Measurements from ENCODE around the gene AIFM2. TPM values are rescaled to one million over a fixed set of nuclear protein-coding genes. Genes with fewer than 3 reads are reported as not detected.
"Not testable (repeated sequence)": the region's sequence is repeated elsewhere in the genome, so short reads cannot be mapped to it uniquely, and the experiment has no call there.

AIFM2 gene
- 3.7 and 5.8 TPM in 2 replicates for total RNA-seq (2012; rRNA removed)

DNA sequence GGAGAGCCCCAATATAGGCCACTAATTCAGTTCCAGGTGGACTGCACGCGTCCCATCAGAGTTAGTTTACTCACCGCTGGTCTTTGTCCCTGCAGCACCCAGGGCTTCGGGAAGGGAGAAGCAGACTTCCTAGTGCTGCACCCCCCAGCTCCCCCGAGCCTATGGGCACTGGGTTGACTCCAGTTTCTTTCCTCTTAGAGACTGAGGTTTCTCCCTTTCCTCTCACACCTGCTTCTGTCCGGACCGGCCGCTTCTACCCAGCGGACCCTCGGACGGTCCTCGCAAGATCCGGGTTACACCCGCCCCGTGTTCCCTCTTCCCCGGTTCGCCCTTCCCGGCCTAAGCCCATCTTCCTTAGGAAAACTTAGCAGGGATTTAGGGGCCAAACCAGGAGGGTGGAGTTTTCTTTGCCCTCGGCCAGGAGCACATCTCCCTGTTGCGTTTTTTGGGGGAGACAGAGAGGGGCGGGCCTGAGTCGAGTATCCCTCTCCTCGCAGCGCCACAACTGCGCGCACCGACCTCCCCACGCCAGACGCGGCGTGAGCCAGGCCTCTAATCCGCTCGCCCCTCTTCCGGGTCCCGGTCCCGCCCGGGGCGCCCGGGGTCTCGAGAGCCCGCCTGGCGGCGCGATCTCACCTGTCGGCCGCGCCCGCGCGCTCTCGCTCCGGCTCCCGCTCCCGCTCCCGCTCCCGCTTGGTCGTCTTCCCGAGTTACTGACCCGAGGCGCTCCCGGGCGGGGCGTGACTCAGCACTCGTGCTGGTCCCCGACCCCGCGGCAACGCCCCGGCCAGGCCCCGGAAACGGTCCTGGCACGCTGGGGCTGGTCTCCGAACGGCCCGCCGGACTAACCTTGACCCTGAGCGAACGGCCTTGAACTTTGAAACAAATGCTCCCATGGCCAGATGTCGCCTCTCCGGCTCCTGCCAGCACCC, at the start of gene AIFM2:
TSS of gene AIFM2 (minus strand) at position 728 of the 932 bp plus-strand sequence. CDS start 8,741 bp downstream, outside the sequence.
- no peaks in the 10 kb centered on the region for H3K9me3 ChIP-seq (replicated peaks; ENCODE audit: low read length)
- peak within 1 kb of the TSS; percentile 98 for H3K4me2 ChIP-seq (ENCODE audit: low read length)
- peak within 1 kb of the TSS; percentile 88 for H3K9ac ChIP-seq (ENCODE audit: low read depth, low read length)

DNA sequence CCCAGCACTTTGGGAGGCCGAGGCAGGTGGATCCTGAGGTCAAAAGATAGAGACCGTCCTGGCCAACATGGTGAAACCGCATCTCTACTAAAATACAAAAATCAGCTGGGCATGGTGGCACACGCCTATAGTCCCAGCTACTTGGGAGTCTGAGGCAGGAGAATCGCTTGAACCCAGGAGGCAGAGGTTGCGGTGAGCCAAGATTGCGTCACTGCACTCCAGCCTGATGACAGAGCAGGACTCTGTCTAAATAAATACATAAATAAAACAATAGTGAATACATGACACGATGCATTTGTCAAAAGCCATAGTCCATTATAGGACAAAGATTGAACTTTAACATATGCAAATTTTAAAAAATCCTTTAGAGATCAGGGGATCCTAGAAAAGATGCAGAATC, 46.6 kb upstream of the AIFM2 start:
- H3K9me3 ChIP-seq (replicated peaks; ENCODE audit: low read length); H3K9ac ChIP-seq (ENCODE audit: low read depth, low read length); H3K4me1 ChIP-seq (ENCODE audit: control insufficient read depth, insufficient read depth, low read length); H3K36me3 ChIP-seq (ENCODE audit: insufficient read depth, low read length); H3K4me2 ChIP-seq (ENCODE audit: low read length); H3K4me3 ChIP-seq (ENCODE audit: low read length): not testable (repeated sequence)
- H3K27me3 ChIP-seq (ENCODE audit: control insufficient read depth, insufficient read depth, low read length) = peaks cover 11% of the 10 kb centered on the region

More for the DNA sequence above, at the start of gene AIFM2:
- Histone ChIP-seq H3K36me3 (ENCODE audit: insufficient read depth, low read length) (peaks cover 8% of the 10 kb centered on the region), H3K4me1 (ENCODE audit: control insufficient read depth, insufficient read depth, low read length) (peaks cover 29% of the 10 kb centered on the region), H3K27me3 (ENCODE audit: control insufficient read depth, insufficient read depth, low read length) (no peaks in the 10 kb centered on the region), H3K4me3 (ENCODE audit: low read length) (peak within 1 kb of the TSS; percentile 89)

GRCh38 chr10:70178139-70178725, 45.6 kb upstream of the AIFM2 start:
- Histone ChIP-seq H3K36me3 (ENCODE audit: insufficient read depth, low read length) (no peaks in the 10 kb centered on the region), H3K4me2 (ENCODE audit: low read length) (no peak overlapping the region), H3K27me3 (ENCODE audit: control insufficient read depth, insufficient read depth, low read length) (peaks cover 6% of the 10 kb centered on the region)

GRCh38 chr10:70176441-70176840, 43.8 kb upstream of the AIFM2 start:
- Histone ChIP-seq H3K9ac (ENCODE audit: low read depth, low read length) (no peak overlapping the region), H3K4me3 (ENCODE audit: low read length) (no peak overlapping the region), H3K4me1 (ENCODE audit: control insufficient read depth, insufficient read depth, low read length) (peaks cover 6% of the 10 kb centered on the region), H3K4me2 (ENCODE audit: low read length) (no peak overlapping the region), H3K9me3 (replicated peaks; ENCODE audit: low read length) (peaks cover 6% of the 10 kb centered on the region), H3K27me3 (ENCODE audit: control insufficient read depth, insufficient read depth, low read length) (no peaks in the 10 kb centered on the region), H3K36me3 (ENCODE audit: insufficient read depth, low read length) (no peaks in the 10 kb centered on the region)

More at GRCh38 chr10:70178139-70178725, 45.6 kb upstream of the AIFM2 start:
- H3K9ac ChIP-seq (ENCODE audit: low read depth, low read length) = no peak overlapping the region
- H3K9me3 ChIP-seq (replicated peaks; ENCODE audit: low read length) = peaks cover 6% of the 10 kb centered on the region
- peaks cover 6% of the 10 kb centered on the region for H3K4me1 ChIP-seq (ENCODE audit: control insufficient read depth, insufficient read depth, low read length)
- no peak overlapping the region for H3K4me3 ChIP-seq (ENCODE audit: low read length)

DNA sequence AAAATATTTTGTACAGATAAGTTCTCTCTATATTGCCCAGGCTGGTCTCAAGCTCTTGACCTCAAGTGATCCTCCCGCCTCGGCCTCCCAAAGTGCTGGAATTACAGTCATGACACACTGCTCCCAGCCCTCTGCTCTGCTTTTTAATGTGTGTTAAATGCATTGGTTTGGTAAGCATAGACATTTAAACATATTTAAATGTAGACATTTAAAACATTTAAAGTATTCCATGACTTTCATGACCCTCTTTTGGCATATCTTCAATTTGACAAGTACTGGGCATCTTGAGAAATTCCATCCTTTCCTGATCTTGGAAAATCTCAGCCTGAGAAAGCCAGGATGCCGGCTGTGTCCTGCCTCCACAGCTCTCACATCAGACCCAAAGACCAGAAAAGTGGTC, 42.9 kb upstream of the AIFM2 start:
- Histone ChIP-seq H3K36me3 (ENCODE audit: insufficient read depth, low read length) (no peaks in the 10 kb centered on the region), H3K27me3 (ENCODE audit: control insufficient read depth, insufficient read depth, low read length) (no peaks in the 10 kb centered on the region), H3K4me2 (ENCODE audit: low read length) (no peak overlapping the region), H3K4me1 (ENCODE audit: control insufficient read depth, insufficient read depth, low read length) (peaks cover 11% of the 10 kb centered on the region), H3K9me3 (replicated peaks; ENCODE audit: low read length) (peaks cover 6% of the 10 kb centered on the region), H3K4me3 (ENCODE audit: low read length) (no peak overlapping the region), H3K9ac (ENCODE audit: low read depth, low read length) (no peak overlapping the region)

DNA sequence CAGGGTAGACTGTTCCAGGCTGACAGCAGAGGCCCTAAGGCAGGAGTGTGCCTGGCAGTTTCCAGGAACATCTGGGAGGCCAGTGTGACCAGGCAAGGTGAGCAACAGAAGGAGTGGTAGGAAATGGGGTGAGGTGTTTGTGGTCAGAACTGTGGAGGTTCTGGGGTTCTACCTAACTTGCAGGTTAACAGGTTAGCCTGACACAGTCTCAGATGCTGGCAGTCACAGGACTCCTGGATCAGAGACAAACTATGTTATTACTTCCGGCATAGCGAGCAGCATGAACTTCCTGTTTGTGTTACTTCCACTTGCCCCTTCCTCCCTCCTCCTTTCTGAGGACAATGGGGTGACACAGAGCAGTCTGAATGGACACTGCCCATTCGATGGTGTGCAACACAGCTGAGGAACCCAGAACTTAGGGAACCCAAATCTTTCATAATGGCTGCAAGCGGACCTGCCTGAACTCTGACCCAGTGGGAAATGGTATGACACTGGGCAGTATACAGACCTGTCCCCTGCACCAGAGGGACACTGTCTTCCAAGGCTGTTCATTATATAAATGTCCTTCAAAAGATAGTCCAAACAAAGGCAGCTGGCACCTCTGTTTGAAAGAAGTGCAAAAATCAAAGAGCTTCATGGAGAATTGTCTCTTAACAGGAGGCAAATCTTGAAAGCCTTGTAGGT, 41.6 kb upstream of the AIFM2 start:
- H3K27me3 ChIP-seq (ENCODE audit: control insufficient read depth, insufficient read depth, low read length) = no peaks in the 10 kb centered on the region
- no peaks in the 10 kb centered on the region for H3K36me3 ChIP-seq (ENCODE audit: insufficient read depth, low read length)
- H3K4me2 ChIP-seq (ENCODE audit: low read length) = no peak overlapping the region
- no peaks in the 10 kb centered on the region for H3K9me3 ChIP-seq (replicated peaks; ENCODE audit: low read length)
- peaks cover 11% of the 10 kb centered on the region for H3K4me1 ChIP-seq (ENCODE audit: control insufficient read depth, insufficient read depth, low read length)
- no peak overlapping the region for H3K9ac ChIP-seq (ENCODE audit: low read depth, low read length)
- no peak overlapping the region for H3K4me3 ChIP-seq (ENCODE audit: low read length)

GRCh38 chr10:70169649-70170364, 37.2 kb upstream of the AIFM2 start:
- Histone ChIP-seq H3K27me3 (ENCODE audit: control insufficient read depth, insufficient read depth, low read length) (no peaks in the 10 kb centered on the region), H3K36me3 (ENCODE audit: insufficient read depth, low read length) (peaks cover 27% of the 10 kb centered on the region), H3K9ac (ENCODE audit: low read depth, low read length) (peak overlapping the region; percentile 99), H3K9me3 (replicated peaks; ENCODE audit: low read length) (no peaks in the 10 kb centered on the region), H3K4me1 (ENCODE audit: control insufficient read depth, insufficient read depth, low read length) (peaks cover 33% of the 10 kb centered on the region), H3K4me3 (ENCODE audit: low read length) (peak overlapping the region; percentile 93), H3K4me2 (ENCODE audit: low read length) (peak overlapping the region; percentile 88)

- Histone ChIP-seq H3K4me1 (ENCODE audit: control insufficient read depth, insufficient read depth, low read length) (peaks cover 30% of the 10 kb centered on the region), H3K27me3 (ENCODE audit: control insufficient read depth, insufficient read depth, low read length) (no peaks in the 10 kb centered on the region), H3K36me3 (ENCODE audit: insufficient read depth, low read length) (peaks cover 35% of the 10 kb centered on the region), H3K4me3 (ENCODE audit: low read length) (peak overlapping the region; percentile 93), H3K4me2 (ENCODE audit: low read length) (peak overlapping the region; percentile 88), H3K9me3 (replicated peaks; ENCODE audit: low read length) (no peaks in the 10 kb centered on the region), H3K9ac (ENCODE audit: low read depth, low read length) (peak overlapping the region; percentile 99)
Observed at GRCh38 chr10:70169011-70169410, 36.4 kb upstream of the AIFM2 start.

DNA sequence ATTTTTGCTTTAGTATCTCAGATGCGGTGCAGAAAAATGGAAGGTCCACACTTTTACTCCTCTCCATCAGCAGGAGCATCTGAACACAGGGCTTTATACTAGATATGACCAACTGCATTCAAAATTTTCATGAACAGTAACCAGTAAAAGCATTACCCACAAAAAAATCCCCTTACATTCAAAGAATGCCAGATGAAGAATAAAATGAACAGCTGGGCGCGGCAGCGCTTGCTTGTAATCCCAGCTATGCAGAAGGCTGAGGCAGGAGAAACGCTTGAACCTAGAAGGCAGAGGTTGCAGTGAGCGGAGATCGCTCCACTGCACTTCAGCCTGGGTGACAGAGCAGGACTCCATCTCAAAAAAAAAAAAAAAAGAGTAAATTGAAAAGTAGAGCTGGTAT, 34.6 kb upstream of the AIFM2 start:
- H3K4me1 ChIP-seq (ENCODE audit: control insufficient read depth, insufficient read depth, low read length) = peaks cover 32% of the 10 kb centered on the region
- H3K36me3 ChIP-seq (ENCODE audit: insufficient read depth, low read length) = peaks cover 48% of the 10 kb centered on the region
- H3K9me3 ChIP-seq (replicated peaks; ENCODE audit: low read length) = no peaks in the 10 kb centered on the region
- no peaks in the 10 kb centered on the region for H3K27me3 ChIP-seq (ENCODE audit: control insufficient read depth, insufficient read depth, low read length)
- peak overlapping the region; percentile 39 for H3K9ac ChIP-seq (ENCODE audit: low read depth, low read length)
- peak overlapping the region; percentile 88 for H3K4me2 ChIP-seq (ENCODE audit: low read length)
- peak overlapping the region; percentile 48 for H3K4me3 ChIP-seq (ENCODE audit: low read length)

DNA sequence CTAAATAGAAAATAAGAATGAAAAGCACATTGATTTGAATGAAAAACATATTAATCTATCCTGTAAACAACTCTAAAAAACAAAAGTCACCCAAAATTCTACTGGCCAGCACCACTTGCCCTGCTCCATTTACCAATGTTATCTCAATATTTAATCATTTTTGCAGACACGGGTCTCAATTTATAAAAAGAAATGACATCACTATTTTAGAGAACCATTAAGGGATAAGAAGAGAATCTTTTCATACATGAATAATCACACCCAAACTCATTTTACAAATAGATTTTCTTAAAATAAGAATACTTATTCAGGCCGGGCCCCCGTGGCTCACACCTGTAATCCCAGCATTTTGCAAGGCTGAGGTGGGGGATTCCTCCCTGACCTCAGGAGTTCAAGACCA, 33.8 kb upstream of the AIFM2 start:
- Histone ChIP-seq H3K9ac (ENCODE audit: low read depth, low read length) (no peak overlapping the region), H3K4me3 (ENCODE audit: low read length) (no peak overlapping the region), H3K9me3 (replicated peaks; ENCODE audit: low read length) (no peaks in the 10 kb centered on the region), H3K36me3 (ENCODE audit: insufficient read depth, low read length) (peaks cover 56% of the 10 kb centered on the region), H3K4me2 (ENCODE audit: low read length) (no peak overlapping the region), H3K27me3 (ENCODE audit: control insufficient read depth, insufficient read depth, low read length) (no peaks in the 10 kb centered on the region), H3K4me1 (ENCODE audit: control insufficient read depth, insufficient read depth, low read length) (peaks cover 32% of the 10 kb centered on the region)

- Histone ChIP-seq H3K4me3 (ENCODE audit: low read length) (no peak overlapping the region), H3K9me3 (replicated peaks; ENCODE audit: low read length) (no peaks in the 10 kb centered on the region), H3K4me1 (ENCODE audit: control insufficient read depth, insufficient read depth, low read length) (peaks cover 27% of the 10 kb centered on the region), H3K9ac (ENCODE audit: low read depth, low read length) (no peak overlapping the region), H3K36me3 (ENCODE audit: insufficient read depth, low read length) (peaks cover 74% of the 10 kb centered on the region), H3K27me3 (ENCODE audit: control insufficient read depth, insufficient read depth, low read length) (no peaks in the 10 kb centered on the region), H3K4me2 (ENCODE audit: low read length) (no peak overlapping the region)
Observed at GRCh38 chr10:70164163-70164562, 31.5 kb upstream of the AIFM2 start.

Data from skeletal muscle satellite cell (primary cell).